Right ventricle myocardium inferior (tissue), 1 donor: ENCODE data around the gene CCDC27. TPM values are rescaled to one million over a fixed set of nuclear protein-coding genes. Genes with fewer than 3 reads are reported as not detected.

Experiments
- total RNA-seq: library from RNA; stranded (reverse); fragmentation: NEBNext Ultra II Directional; extraction: Animal tissue kit (Norgen Biotek cat#: 25700); gene quantifications from one replicate; pipeline ENCODE4 v1.2.1, GENCODE V29; 2021
- donor health status: DM: no; HTN: yes; CAD: no; lungs with severe emphysema.

The CCDC27 gene
- total RNA-seq, 1 donor from 2014 or later = not detected

Other genes starting within 250 kb of the CCDC27 start
- 7.0 TPM for gene MEGF6, start 140.9 kb upstream of the CCDC27 start, total RNA-seq
- 46.1 TPM for gene TPRG1L, start 127.4 kb upstream of the CCDC27 start, total RNA-seq
- 14.6 TPM for gene WRAP73, start 102.3 kb upstream of the CCDC27 start, total RNA-seq
- gene TP73, start 99.9 kb upstream of the CCDC27 start, total RNA-seq = 0.14 TPM
- gene SMIM1, start 20.3 kb downstream of the CCDC27 start, total RNA-seq = 13.0 TPM
- 54.5 TPM for gene LRRC47, start 44.0 kb downstream of the CCDC27 start, total RNA-seq
- 34.1 TPM for gene CEP104, start 104.8 kb downstream of the CCDC27 start, total RNA-seq
- gene DFFB, start 105.0 kb downstream of the CCDC27 start, total RNA-seq = 3.3 TPM
- gene C1orf174, start 147.8 kb downstream of the CCDC27 start, total RNA-seq = 14.1 TPM